CD4-positive, alpha-beta T cell treated with Interleukin-6 for 4 hours (primary cell): ENCODE measurements around the gene ABCB6.
A peak's percentile ranks its signal among the peaks of the same experiment; 100 is the strongest.
"Not testable (repeated sequence)": the region's sequence is repeated elsewhere in the genome, so short reads cannot be mapped to it uniquely, and the experiment has no call there.

Source experiments
- DNase-seq: peaks from one replicate; pipeline ENCODE4 v3.0.0-alpha.2; 2020; ENCODE audit warnings: mixed read lengths

The ABCB6 gene

DNA sequence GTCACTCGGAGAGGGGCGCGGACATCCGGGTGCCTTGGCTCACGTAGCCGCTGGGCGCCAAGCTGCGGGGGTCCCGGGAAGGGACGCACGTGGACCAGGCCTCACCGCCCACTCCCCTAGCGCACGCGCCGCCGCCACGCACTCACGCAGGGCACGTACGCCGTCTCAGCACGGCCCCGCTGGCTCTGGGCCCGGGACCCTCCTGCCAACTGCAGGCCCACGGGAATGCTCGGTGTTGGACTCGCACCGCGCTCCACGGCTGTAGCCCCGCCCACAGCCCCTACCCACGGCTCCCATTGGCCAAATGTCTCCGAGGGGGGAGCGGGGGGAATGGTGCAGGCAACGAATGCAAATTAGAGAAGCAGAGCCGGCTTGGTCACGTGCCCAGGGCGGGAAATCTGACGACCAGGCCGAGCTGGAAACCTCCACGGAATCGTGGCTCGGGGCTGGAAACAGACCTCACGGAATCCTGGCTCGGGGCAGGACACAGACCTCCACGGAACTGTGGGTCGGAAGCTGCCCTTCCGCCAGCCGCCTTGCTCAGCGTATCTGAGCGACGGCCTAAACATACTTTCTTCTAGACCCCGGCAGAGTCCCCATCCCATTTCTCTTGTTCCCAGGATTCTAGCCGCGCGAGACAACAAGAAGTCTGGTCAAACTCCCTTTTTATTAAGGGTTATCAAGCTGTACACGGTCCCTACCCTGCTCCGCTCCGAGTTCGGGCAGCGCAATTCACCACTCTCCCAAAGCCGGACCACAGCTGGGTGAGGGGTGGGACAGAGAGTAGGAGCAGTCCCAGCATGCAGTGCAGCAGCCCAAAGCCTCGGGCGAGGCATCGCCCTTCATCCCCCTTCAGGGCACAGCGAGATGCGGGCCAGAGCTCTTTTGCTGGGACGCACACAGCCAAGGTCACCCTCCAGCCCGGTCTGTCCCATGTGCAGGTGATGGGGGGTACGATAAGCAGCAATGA lies at the start of gene ABCB6:
TSS of gene ABCB6 (minus strand) at position 227 of the 970 bp plus-strand sequence. CDS start 285 bp downstream, outside the sequence.
- peak; percentile 93 for DNase-seq

- no peak for DNase-seq
These were observed 49.5 kb upstream of the ABCB6 start for GRCh38 chr2:219268294-219268693.

- no peak for DNase-seq
These were observed 48.1 kb upstream of the ABCB6 start for GRCh38 chr2:219266886-219267285.

- DNase-seq, result no peak
These were observed 47.5 kb upstream of the ABCB6 start for GRCh38 chr2:219266232-219266631.

GRCh38 chr2:219261024-219261855 lies 42.5 kb upstream of the ABCB6 start:
- DNase-seq, result no peak

DNA sequence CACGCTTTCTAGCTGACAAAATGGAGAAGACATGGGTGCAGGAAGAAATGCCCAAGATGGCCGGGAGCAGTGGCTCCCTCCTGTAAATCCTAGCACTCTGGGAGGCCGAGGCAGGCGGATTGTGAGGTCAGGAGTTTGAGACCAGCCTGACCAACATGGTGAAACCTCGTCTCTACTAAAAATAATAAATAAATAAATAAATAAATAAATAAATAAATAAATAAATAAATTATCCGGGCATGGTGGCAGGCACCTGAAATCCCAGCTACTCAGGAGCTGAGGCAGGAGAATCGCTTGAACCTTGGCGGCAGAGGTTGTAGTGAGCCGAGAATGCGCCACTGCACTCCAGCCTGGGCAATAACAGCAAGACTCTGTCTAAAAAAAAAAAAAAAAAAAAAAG lies 40.2 kb upstream of the ABCB6 start:
- not testable (repeated sequence) for DNase-seq

GRCh38 chr2:219254590-219255201 lies 35.9 kb upstream of the ABCB6 start:
- peak; percentile 39 for DNase-seq

GRCh38 chr2:219253753-219254589 lies 35.2 kb upstream of the ABCB6 start, which contains the start of gene TUBA4A:
Gene TUBA4A (minus strand): TSS chr2:219253918. CDS start chr2:219253858, 60 bp downstream.
- DNase-seq, result peak; percentile 96

DNA sequence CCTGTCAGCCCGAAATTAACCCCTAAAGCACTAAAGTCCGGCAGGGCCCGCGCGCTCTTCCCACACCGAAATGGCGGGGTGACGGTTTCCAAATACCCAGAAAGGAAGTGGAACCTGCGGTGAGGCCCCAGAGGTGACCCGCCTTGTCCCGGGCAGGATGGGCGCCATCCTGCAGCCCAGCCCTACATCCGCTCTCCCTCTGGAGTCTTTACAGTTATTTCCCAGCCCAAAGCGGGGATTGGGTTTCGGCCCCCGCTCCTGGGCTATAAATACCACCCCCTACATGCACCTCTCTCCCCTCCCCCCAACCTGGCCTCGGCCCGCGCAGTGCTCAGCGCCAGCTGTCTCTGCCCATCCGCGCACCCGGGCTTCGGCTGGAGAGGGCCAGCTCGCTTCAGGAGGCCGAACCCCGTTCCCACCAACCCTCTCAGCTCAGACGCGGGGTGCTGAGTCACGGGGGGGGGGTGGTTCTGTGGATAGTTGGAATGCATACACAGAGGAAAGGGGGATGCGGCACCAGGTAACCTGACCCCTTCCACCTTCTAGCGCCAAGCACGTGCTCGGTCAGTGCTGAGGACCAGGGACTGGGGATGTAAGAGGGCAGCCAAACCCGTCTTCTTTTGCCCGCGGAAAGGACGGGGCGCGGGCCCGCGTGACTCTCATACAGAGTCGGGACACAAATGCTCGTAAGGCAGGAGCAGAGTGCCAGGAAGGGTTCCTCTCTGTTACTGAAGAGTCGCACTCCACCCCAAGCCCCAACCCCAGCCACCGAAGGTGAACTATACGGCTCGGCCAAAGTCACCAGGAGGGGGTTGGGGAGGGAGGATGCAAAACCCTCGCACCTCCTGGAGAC lies 34.4 kb upstream of the ABCB6 start, which contains the start of gene TUBA4B:
TSS of gene TUBA4B (plus strand) at position 344 of the 853 bp plus-strand sequence. CDS start at position 509, 165 bp downstream.
- DNase-seq, result peak; percentile 55

DNA sequence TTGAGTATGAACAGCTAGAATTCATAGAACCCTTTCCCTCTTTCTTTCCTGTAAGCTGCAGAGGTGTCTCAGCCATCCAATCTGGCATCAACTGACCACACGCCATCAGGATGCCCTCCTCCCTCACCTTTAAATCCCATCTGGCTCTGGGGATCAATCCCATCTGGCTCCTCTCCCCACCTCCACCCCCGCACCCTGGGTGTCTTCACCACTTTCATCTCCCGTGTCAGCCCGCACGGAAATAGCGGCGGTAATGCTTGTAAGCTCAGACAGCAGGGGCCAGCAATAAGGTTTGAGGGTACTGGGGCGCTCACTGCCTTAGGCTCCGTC lies 33.8 kb upstream of the ABCB6 start:
- DNase-seq, result peak; percentile 52

- peak; percentile 63 for DNase-seq
These were observed 33.3 kb upstream of the ABCB6 start for GRCh38 chr2:219252084-219252483.

DNA sequence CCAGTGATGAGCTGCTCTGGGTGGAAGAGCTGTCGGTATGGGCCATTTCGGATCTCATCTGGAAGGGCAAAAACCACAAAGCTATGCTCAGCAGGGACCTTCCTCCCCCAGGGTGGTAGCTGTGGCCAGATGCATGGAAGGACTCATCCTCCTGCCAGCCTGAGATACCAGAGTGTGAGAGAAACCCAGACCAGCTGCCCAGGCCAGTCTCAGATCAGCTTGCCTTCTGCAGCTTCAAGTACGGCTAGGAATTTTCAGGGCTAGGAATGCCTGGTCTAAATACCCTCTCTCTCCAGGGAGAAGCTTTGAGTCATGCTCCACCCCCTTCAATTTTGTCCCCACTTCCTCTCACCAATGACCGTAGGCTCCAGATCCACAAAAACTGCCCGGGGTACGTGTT lies 32.9 kb upstream of the ABCB6 start:
- DNase-seq, result no peak

DNA sequence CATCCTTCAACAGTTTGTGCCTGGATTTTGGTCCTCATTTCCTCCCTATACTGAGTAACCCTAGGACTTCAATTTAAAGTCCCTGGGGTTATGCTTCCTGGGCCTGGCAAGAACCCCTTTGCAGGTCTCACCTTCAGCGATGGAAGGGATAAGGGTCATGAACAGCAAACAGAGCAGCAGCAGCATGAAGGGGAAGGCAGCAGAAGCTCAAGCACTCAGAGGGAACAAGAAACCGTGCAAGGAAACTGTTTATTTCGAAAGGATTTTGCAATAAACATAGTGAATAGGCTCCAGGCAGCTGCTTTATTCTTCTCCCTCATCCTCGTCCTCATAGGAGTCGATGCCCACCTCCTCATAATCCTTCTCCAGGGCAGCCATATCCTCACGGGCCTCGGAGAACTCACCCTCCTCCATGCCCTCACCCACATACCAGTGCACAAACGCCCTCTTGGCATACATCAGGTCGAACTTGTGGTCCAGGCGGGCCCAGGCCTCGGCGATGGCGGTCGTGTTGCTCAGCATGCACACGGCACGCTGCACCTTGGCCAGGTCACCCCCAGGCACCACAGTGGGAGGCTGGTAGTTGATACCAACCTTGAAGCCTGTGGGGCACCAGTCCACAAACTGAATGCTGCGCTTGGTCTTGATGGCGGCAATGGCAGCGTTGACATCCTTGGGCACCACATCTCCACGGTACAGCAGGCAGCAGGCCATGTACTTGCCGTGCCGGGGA lies 31.5 kb upstream of the ABCB6 start:
- peak; percentile 19 for DNase-seq

GRCh38 chr2:219249203-219249980 lies 30.6 kb upstream of the ABCB6 start:
- DNase-seq, result peak; percentile 86

DNA sequence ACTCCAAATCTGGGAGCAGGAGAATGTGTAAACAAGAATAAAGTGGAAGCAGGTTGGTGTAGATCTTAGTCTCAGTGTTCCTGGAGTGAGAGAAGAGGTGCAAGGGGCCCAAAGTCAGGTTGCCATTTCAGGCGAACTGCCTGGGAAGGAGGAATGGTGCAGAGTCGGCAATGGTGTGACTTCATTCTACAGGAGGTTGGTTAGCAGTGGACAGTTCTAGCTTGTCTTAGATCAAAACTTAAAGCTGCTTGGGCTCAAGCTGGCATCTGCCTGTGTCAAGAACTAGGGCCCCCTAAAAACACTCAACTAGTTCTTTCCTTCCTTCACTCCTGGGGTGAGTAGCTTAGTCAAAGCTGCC lies 30.1 kb upstream of the ABCB6 start:
- no peak for DNase-seq

- DNase-seq, result peak; percentile 79
These were observed 29.2 kb upstream of the ABCB6 start for GRCh38 chr2:219247678-219248642.

DNA sequence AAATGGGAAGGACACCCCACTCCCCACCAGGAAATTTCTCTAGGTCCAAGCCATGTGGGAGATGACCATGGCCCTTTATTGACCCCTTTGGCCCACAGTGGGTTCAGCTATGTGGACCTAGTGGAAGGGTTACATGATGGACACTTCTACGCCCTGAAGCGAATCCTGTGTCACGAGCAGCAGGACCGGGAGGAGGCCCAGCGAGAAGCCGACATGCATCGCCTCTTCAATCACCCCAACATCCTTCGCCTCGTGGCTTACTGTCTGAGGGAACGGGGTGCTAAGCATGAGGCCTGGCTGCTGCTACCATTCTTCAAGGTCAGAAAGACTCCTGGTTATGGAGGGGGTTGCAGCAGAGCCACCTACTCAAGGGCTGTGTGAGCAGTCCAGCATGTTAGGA lies 27.8 kb upstream of the ABCB6 start:
- DNase-seq, result no peak

DNA sequence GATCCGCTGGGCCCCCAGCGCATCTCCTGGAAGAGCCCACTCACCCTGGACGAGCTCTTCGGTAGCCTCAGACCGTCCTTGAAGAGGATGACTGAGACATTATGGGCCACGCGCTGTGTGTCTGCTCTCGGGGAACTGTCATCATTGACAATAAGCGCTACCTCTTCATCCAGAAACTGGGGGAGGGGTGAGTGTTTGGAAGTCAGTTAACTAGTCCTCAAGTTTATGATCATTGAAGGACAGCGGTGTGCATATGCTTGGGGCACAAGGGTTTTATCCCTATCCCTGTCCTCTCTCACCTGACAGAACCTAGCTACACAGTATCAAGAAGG lies 27.1 kb upstream of the ABCB6 start:
- peak; percentile 15 for DNase-seq
